Activated T-helper 1 cell treated with Interleukin-2 at 50 U/mL for 16 hours (primary cell): ENCODE data around the gene SCARB2.

Experiments
- DNase-seq: peaks from one replicate; pipeline ENCODE4 v3.0.0-alpha.2; 2020; ENCODE audit warnings: low read depth

The SCARB2 gene

GRCh38 chr4:76224171-76224570 lies 10.5 kb upstream of the SCARB2 start:
- no peak for DNase-seq

- no peak for DNase-seq
Measured at GRCh38 chr4:76219299-76220055, 5.9 kb upstream of the SCARB2 start.

- no peak for DNase-seq
Measured at GRCh38 chr4:76216975-76217814, 3.6 kb upstream of the SCARB2 start.

- DNase-seq = no peak
Measured at GRCh38 chr4:76216524-76216923, 2.9 kb upstream of the SCARB2 start.

GRCh38 chr4:76215077-76215476 lies 1.5 kb upstream of the SCARB2 start:
- no peak for DNase-seq

GRCh38 chr4:76214177-76214675 lies 602 bp upstream of the SCARB2 start:
- DNase-seq = no peak

- DNase-seq = no peak
Measured at GRCh38 chr4:76212851-76213414, 691 bp downstream of the SCARB2 start.

- no peak for DNase-seq
Measured at GRCh38 chr4:76211769-76212708, 1.6 kb downstream of the SCARB2 start.

GRCh38 chr4:76210452-76210851 lies 3.2 kb downstream of the SCARB2 start:
- DNase-seq = no peak

GRCh38 chr4:76209881-76210280 lies 3.7 kb downstream of the SCARB2 start:
- DNase-seq = no peak

- no peak for DNase-seq
Measured at GRCh38 chr4:76208005-76208765, 5.4 kb downstream of the SCARB2 start.

GRCh38 chr4:76207549-76207948 lies 6.1 kb downstream of the SCARB2 start:
- no peak for DNase-seq

- no peak for DNase-seq
Measured at GRCh38 chr4:76206222-76206942, 7.2 kb downstream of the SCARB2 start.

- no peak for DNase-seq
Measured at GRCh38 chr4:76205476-76205875, 8.1 kb downstream of the SCARB2 start.

- no peak for DNase-seq
Measured at GRCh38 chr4:76204936-76205335, 8.7 kb downstream of the SCARB2 start.

- no peak for DNase-seq
Measured at GRCh38 chr4:76203541-76203940, 10.1 kb downstream of the SCARB2 start.

GRCh38 chr4:76201276-76201675 lies 12.3 kb downstream of the SCARB2 start:
- no peak for DNase-seq

- DNase-seq = no peak
Measured at GRCh38 chr4:76200771-76201231, 12.8 kb downstream of the SCARB2 start.

GRCh38 chr4:76199664-76200211 lies 13.9 kb downstream of the SCARB2 start:
- no peak for DNase-seq
